ENCODE measurements around the gene TCF20. TPM values are rescaled to one million over a fixed set of nuclear protein-coding genes. Genes with fewer than 3 reads are reported as not detected.

The TCF20 gene
- total RNA-seq, 3 donors from 2014 or later, result 24.2 to 43.3 (median 36.1) TPM

GRCh38 chr22:42273855-42274451, 3.5 kb upstream of the TCF20 start:
- Histone ChIP-seq H3K4me3 (no peak overlapping the region), H3K4me1 (peaks cover 0 to 2% of the 10 kb centered on the region in 2 donors), H3K27ac (no peak overlapping the region), H3K36me3 (no peaks in the 10 kb centered on the region), H3K9me3 (no peaks in the 10 kb centered on the region), H3K27me3 (no peaks in the 10 kb centered on the region)
- no peak for DNase-seq (ENCODE audit: low spot score in 2 of 2)
- intact Hi-C loops (cut with DNase I; ENCODE audit: low total_unique reads), result no loop called here
- TF ChIP-seq, protein P1, sequence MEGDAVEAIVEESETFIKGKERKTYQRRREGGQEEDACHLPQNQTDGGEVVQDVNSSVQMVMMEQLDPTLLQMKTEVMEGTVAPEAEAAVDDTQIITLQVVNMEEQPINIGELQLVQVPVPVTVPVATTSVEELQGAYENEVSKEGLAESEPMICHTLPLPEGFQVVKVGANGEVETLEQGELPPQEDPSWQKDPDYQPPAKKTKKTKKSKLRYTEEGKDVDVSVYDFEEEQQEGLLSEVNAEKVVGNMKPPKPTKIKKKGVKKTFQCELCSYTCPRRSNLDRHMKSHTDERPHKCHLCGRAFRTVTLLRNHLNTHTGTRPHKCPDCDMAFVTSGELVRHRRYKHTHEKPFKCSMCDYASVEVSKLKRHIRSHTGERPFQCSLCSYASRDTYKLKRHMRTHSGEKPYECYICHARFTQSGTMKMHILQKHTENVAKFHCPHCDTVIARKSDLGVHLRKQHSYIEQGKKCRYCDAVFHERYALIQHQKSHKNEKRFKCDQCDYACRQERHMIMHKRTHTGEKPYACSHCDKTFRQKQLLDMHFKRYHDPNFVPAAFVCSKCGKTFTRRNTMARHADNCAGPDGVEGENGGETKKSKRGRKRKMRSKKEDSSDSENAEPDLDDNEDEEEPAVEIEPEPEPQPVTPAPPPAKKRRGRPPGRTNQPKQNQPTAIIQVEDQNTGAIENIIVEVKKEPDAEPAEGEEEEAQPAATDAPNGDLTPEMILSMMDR (IDR thresholded peaks at IDR 0.05), result no peak
- TF ChIP-seq POLR2AphosphoS5 (IDR thresholded peaks at IDR 0.05), result no peak
- no peak for TF ChIP-seq POLR2A (IDR thresholded peaks at IDR 0.05)

DNA sequence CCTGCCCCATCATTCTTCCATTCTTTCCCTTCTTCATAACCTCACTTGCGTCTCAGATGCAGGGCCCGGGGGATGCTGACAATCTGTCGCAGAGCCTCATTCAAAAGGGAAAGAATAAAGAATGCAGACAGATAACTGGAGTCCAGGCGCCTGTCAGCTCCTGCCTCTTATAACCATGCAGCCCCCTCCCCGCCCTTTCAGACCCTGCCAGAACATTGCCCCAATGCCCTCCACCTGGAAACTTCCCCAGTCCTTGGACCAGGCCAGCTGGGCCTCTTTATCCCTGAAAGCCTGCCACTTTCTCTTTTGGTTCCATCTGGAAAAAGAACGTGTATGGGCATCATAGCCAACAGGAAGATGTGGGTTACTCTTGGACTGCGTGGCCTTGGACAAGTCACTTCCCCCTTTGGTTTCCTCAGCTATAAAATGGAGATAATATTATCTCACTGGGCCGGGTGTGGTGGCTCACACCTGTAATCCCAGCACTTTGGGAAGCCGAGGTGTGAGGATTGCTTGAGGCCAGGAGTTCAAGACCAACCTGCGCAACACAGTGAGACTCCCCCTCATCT, 2.1 kb upstream of the TCF20 start:
- Histone ChIP-seq H3K36me3 (no peaks in the 10 kb centered on the region), H3K9me3 (no peaks in the 10 kb centered on the region), H3K27ac (no peak overlapping the region), H3K27me3 (no peaks in the 10 kb centered on the region), H3K4me3 (no peak overlapping the region), H3K4me1 (peaks cover 0 to 6% of the 10 kb centered on the region in 2 donors)
- intact Hi-C loops (cut with DNase I; ENCODE audit: low total_unique reads), result no loop called here
- TF ChIP-seq, protein P1 (IDR thresholded peaks at IDR 0.05), result no peak
- TF ChIP-seq POLR2A (IDR thresholded peaks at IDR 0.05) (no peak), POLR2AphosphoS5 (IDR thresholded peaks at IDR 0.05) (no peak)
- no peak for DNase-seq (ENCODE audit: low spot score in 2 of 2)

GRCh38 chr22:42271906-42272305, 1.5 kb upstream of the TCF20 start:
- no peak for DNase-seq (ENCODE audit: low spot score in 2 of 2)

GRCh38 chr22:42271191-42271813, 849 bp upstream of the TCF20 start:
- peaks cover 0 to 6% of the 10 kb centered on the region in 2 donors for H3K4me1 ChIP-seq
- peak overlapping the region; percentile 96 to 100 (median 99) for H3K4me3 ChIP-seq
- DNase-seq (ENCODE audit: low spot score in 2 of 2), result no peak
- TF ChIP-seq, protein P1 (IDR thresholded peaks at IDR 0.05), result no peak
- TF ChIP-seq POLR2AphosphoS5 (IDR thresholded peaks at IDR 0.05) (no peak), POLR2A (IDR thresholded peaks at IDR 0.05) (no peak)
- H3K36me3 ChIP-seq, result no peaks in the 10 kb centered on the region
- intact Hi-C loops (cut with DNase I; ENCODE audit: low total_unique reads), result no loop called here
- H3K9me3 ChIP-seq, result no peaks in the 10 kb centered on the region
- peak overlapping the region; percentile 79 to 94 for H3K27ac ChIP-seq
- H3K27me3 ChIP-seq, result no peaks in the 10 kb centered on the region

More at GRCh38 chr22:42271906-42272305, 1.5 kb upstream of the TCF20 start:
- Histone ChIP-seq H3K9me3 (no peaks in the 10 kb centered on the region), H3K36me3 (no peaks in the 10 kb centered on the region), H3K27ac (no peak overlapping the region), H3K4me3 (no peak overlapping the region), H3K27me3 (no peaks in the 10 kb centered on the region), H3K4me1 (peaks cover 0 to 6% of the 10 kb centered on the region in 2 donors)
- intact Hi-C loops (cut with DNase I; ENCODE audit: low total_unique reads), result no loop called here
- no peak for TF ChIP-seq POLR2A (IDR thresholded peaks at IDR 0.05)
- TF ChIP-seq, protein P1 (IDR thresholded peaks at IDR 0.05), result no peak
- no peak for TF ChIP-seq POLR2AphosphoS5 (IDR thresholded peaks at IDR 0.05)

DNA sequence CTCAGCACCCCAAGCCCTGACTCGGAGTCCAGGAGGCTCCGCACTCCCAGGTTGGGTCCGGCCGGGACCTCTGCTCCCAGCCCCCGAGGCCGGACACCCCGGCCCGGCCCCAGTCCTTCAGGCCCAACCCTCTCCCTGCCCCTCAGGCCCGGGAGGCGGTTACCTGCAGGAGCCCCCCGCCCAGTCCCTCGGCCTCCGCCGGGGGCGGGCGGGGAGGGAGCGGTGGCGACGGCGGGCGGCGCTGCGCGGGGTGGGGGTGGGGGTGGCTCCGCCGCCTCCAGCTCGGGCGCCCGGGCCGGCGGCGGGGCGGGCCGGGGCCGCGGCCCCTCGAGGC, 310 bp downstream of the TCF20 start:
- Histone ChIP-seq H3K9me3 (no peaks in the 10 kb centered on the region), H3K27ac (peak overlapping the region; percentile 84 to 94), H3K27me3 (no peaks in the 10 kb centered on the region), H3K4me3 (peak overlapping the region; percentile 96 to 100 (median 99)), H3K4me1 (peaks cover 0 to 6% of the 10 kb centered on the region in 2 donors), H3K36me3 (no peaks in the 10 kb centered on the region)
- DNase-seq (ENCODE audit: low spot score in 2 of 2), result no peak
- intact Hi-C loops (cut with DNase I; ENCODE audit: low total_unique reads), result no loop called here
- TF ChIP-seq, protein P1 (IDR thresholded peaks at IDR 0.05), result no peak
- no peak for TF ChIP-seq POLR2AphosphoS5 (IDR thresholded peaks at IDR 0.05)
- TF ChIP-seq POLR2A (IDR thresholded peaks at IDR 0.05), result no peak
